ES-I3 (cell line): ENCODE data around the gene MRPS27.

Experiments used
- H3K36me3 ChIP-seq: 2 replicates; pipeline ENCODE4 v1.6.1; 2013; ENCODE audit warnings: mild to moderate bottlenecking, low read length, control low read depth, moderate library complexity; ENCODE audit not compliant: insufficient read depth
- H3K4me1 ChIP-seq: 2 replicates; pipeline ENCODE4 v1.6.1; 2013; ENCODE audit warnings: mild to moderate bottlenecking, control low read depth, low read length; ENCODE audit not compliant: insufficient read depth
- H3K9ac ChIP-seq: 2 replicates; pipeline ENCODE4 v1.6.1; 2013; ENCODE audit warnings: low read depth, mild to moderate bottlenecking, low read length, moderate library complexity
- H3K9me3 ChIP-seq: 2 replicates; pipeline ENCODE4 v1.6.1; 2013; ENCODE audit warnings: mild to moderate bottlenecking, low read length, moderate library complexity; ENCODE audit not compliant: control insufficient read depth, insufficient read depth

The MRPS27 gene

GRCh38 chr5:72291601-72292000 is 28.4 kb downstream of the MRPS27 start:
- no peaks in the 10 kb centered on the region for H3K4me1 ChIP-seq
- H3K36me3 ChIP-seq, result peaks cover 6% of the 10 kb centered on the region; the same call in 1 of the 2 replicates
- H3K9ac ChIP-seq, result no peak overlapping the region
- no peaks in the 10 kb centered on the region for H3K9me3 ChIP-seq

GRCh38 chr5:72290356-72291133 is 29.5 kb downstream of the MRPS27 start:
- no peaks in the 10 kb centered on the region for H3K9me3 ChIP-seq
- H3K4me1 ChIP-seq, result no peaks in the 10 kb centered on the region
- peaks cover 6% of the 10 kb centered on the region; the same call in 1 of the 2 replicates for H3K36me3 ChIP-seq
- H3K9ac ChIP-seq, result no peak overlapping the region

- no peaks in the 10 kb centered on the region for H3K4me1 ChIP-seq
- H3K9ac ChIP-seq, result no peak overlapping the region
- H3K9me3 ChIP-seq, result no peaks in the 10 kb centered on the region
- peaks cover 6% of the 10 kb centered on the region; the same call in 1 of the 2 replicates for H3K36me3 ChIP-seq
These were observed 31.1 kb downstream of the MRPS27 start for GRCh38 chr5:72288924-72289323.

GRCh38 chr5:72286798-72287197 is 33.2 kb downstream of the MRPS27 start:
- Histone ChIP-seq H3K4me1 (no peaks in the 10 kb centered on the region), H3K9me3 (no peaks in the 10 kb centered on the region), H3K9ac (no peak overlapping the region), H3K36me3 (peaks cover 5% of the 10 kb centered on the region)

- H3K9ac ChIP-seq, result no peak overlapping the region
- no peaks in the 10 kb centered on the region for H3K4me1 ChIP-seq
- no peaks in the 10 kb centered on the region for H3K9me3 ChIP-seq
- peaks cover 5% of the 10 kb centered on the region for H3K36me3 ChIP-seq
These were observed 34.6 kb downstream of the MRPS27 start for GRCh38 chr5:72285424-72285821.

GRCh38 chr5:72284559-72285423 is 35.2 kb downstream of the MRPS27 start:
- Histone ChIP-seq H3K4me1 (no peaks in the 10 kb centered on the region), H3K9me3 (no peaks in the 10 kb centered on the region), H3K36me3 (peaks cover 2% of the 10 kb centered on the region; the same call in 1 of the 2 replicates), H3K9ac (no peak overlapping the region)

- H3K36me3 ChIP-seq, result peaks cover 2% of the 10 kb centered on the region; the same call in 1 of the 2 replicates
These were observed 36.7 kb downstream of the MRPS27 start for GRCh38 chr5:72283358-72283757.

GRCh38 chr5:72282878-72283277 is 37.2 kb downstream of the MRPS27 start:
- no peak overlapping the region for H3K9ac ChIP-seq
- no peaks in the 10 kb centered on the region for H3K9me3 ChIP-seq
- peaks cover 2% of the 10 kb centered on the region; the same call in 1 of the 2 replicates for H3K36me3 ChIP-seq
- no peaks in the 10 kb centered on the region for H3K4me1 ChIP-seq

More at GRCh38 chr5:72283358-72283757, 36.7 kb downstream of the MRPS27 start:
- Histone ChIP-seq H3K9me3 (no peaks in the 10 kb centered on the region), H3K9ac (no peak overlapping the region), H3K4me1 (no peaks in the 10 kb centered on the region)

GRCh38 chr5:72281764-72282499 is 38.1 kb downstream of the MRPS27 start:
- Histone ChIP-seq H3K9ac (no peak overlapping the region), H3K36me3 (peaks cover 2% of the 10 kb centered on the region; the same call in 1 of the 2 replicates), H3K4me1 (no peaks in the 10 kb centered on the region), H3K9me3 (no peaks in the 10 kb centered on the region)

- Histone ChIP-seq H3K9ac (no peak overlapping the region), H3K9me3 (no peaks in the 10 kb centered on the region), H3K36me3 (peaks cover 2% of the 10 kb centered on the region; the same call in 1 of the 2 replicates), H3K4me1 (no peaks in the 10 kb centered on the region)
These were observed 38.6 kb downstream of the MRPS27 start for GRCh38 chr5:72281430-72281763.

- Histone ChIP-seq H3K36me3 (peaks cover 2% of the 10 kb centered on the region; the same call in 1 of the 2 replicates), H3K9ac (no peak overlapping the region), H3K9me3 (no peaks in the 10 kb centered on the region), H3K4me1 (no peaks in the 10 kb centered on the region)
These were observed 39.4 kb downstream of the MRPS27 start for GRCh38 chr5:72280581-72281069.

- Histone ChIP-seq H3K9ac (no peak overlapping the region), H3K9me3 (no peaks in the 10 kb centered on the region), H3K4me1 (no peaks in the 10 kb centered on the region), H3K36me3 (no peaks in the 10 kb centered on the region)
These were observed 43.8 kb downstream of the MRPS27 start for GRCh38 chr5:72276219-72276752.

- Histone ChIP-seq H3K9me3 (no peaks in the 10 kb centered on the region), H3K9ac (no peak overlapping the region), H3K36me3 (no peaks in the 10 kb centered on the region), H3K4me1 (no peaks in the 10 kb centered on the region)
These were observed 46.5 kb downstream of the MRPS27 start for GRCh38 chr5:72273547-72273946.

GRCh38 chr5:72272398-72272797 is 47.6 kb downstream of the MRPS27 start:
- Histone ChIP-seq H3K36me3 (no peaks in the 10 kb centered on the region), H3K9me3 (no peaks in the 10 kb centered on the region), H3K9ac (no peak overlapping the region), H3K4me1 (no peaks in the 10 kb centered on the region)
